GM06990 (cell line): ENCODE results near the gene PCDHGB6.
"Not testable (repeated sequence)": the region's sequence is repeated elsewhere in the genome, so short reads cannot be mapped to it uniquely, and the experiment has no call there.

Experiments used
- DNase-seq: peaks from one replicate; pipeline ENCODE4 v3.0.0-alpha.2; 2011; ENCODE audit not compliant: insufficient read length; ENCODE audit errors: extremely low read depth
- H3K27me3 ChIP-seq: replicated peaks from 2 replicates; pipeline ENCODE4 v1.6.0; 2011; ENCODE audit warnings: low read length; ENCODE audit not compliant: control insufficient read depth, insufficient read depth
- H3K36me3 ChIP-seq: 2 replicates; pipeline ENCODE4 v1.5.1; 2011; ENCODE audit warnings: low read length; ENCODE audit not compliant: control insufficient read depth, insufficient read depth
- H3K4me3 ChIP-seq: replicated peaks from 2 replicates; pipeline ENCODE4 v1.5.1; 2011; ENCODE audit warnings: low read depth, mild to moderate bottlenecking, control low read depth, low read length
- TF ChIP-seq, protein P1 (sequence below): IDR thresholded peaks from 2 replicates; pipeline ENCODE4 v1.5.1; 2011; ENCODE audit warnings: low read length, control low read depth, mild to moderate bottlenecking, inconsistent platforms; ENCODE audit not compliant: insufficient read depth, poor library complexity, severe bottlenecking

Gene PCDHGB6

DNA sequence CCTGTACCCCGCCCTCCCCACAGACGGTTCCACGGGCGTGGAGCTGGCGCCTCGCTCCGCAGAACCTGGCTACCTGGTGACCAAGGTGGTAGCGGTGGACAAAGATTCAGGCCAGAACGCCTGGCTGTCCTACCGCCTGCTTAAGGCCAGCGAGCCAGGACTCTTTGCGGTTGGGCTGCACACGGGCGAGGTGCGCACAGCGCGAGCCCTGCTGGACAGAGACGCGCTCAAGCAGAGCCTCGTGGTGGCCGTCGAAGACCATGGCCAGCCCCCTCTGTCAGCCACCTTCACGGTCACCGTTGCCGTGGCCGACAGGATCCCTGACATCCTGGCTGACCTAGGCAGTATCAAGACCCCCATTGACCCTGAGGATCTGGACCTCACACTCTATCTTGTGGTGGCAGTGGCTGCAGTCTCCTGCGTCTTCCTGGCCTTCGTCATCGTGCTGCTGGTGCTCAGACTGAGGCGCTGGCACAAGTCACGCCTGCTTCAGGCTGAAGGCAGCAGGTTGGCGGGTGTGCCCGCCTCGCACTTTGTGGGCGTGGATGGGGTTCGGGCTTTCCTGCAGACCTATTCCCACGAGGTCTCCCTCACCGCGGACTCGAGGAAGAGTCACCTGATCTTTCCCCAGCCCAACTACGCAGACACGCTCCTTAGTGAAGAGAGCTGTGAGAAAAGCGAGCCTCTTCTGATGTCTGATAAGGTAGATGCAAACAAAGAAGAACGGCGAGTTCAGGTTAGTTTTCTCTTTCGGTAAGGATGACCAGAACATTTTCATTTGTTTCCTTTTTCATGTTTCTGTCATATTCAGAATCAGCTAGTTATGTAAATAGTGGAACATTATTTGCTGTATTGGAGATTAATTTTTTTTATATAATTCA lies 41.6 kb upstream of the PCDHGB6 start:
- TF ChIP-seq, protein P1, sequence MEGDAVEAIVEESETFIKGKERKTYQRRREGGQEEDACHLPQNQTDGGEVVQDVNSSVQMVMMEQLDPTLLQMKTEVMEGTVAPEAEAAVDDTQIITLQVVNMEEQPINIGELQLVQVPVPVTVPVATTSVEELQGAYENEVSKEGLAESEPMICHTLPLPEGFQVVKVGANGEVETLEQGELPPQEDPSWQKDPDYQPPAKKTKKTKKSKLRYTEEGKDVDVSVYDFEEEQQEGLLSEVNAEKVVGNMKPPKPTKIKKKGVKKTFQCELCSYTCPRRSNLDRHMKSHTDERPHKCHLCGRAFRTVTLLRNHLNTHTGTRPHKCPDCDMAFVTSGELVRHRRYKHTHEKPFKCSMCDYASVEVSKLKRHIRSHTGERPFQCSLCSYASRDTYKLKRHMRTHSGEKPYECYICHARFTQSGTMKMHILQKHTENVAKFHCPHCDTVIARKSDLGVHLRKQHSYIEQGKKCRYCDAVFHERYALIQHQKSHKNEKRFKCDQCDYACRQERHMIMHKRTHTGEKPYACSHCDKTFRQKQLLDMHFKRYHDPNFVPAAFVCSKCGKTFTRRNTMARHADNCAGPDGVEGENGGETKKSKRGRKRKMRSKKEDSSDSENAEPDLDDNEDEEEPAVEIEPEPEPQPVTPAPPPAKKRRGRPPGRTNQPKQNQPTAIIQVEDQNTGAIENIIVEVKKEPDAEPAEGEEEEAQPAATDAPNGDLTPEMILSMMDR, result no peak

DNA sequence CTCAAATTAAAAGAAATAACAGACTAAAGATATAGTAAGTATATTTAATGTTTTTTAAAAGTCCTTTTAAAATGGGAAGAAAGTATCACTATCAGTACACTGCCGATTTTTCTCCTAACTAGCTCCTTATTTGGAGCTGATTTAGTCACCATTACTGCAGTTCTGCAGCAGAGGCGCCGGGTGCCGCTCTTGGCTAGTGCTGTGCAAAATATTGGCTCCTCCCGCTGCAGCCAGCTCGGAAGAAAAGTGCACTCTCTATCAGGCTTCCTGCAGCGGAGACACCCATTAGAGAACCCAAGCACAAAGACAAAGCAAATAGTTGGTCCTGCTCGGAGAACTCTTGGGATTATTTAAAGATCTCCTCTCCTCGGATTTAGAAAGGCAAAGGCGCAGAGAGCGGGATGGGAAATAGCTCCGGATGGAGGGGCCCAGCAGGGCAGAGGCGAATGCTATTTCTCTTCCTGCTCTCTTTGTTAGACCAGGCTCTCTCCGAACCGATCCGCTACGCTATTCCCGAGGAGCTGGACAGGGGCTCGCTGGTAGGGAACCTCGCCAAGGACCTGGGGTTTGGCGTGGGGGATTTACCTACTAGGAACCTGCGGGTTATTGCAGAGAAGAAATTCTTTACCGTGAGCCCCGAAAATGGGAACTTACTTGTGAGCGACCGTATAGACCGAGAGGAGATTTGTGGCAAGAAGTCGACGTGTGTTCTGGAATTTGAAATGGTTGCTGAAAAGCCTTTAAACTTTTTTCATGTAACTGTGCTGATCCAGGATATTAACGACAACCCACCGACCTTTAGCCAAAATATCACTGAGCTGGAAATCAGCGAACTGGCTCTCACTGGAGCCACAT lies 37.6 kb upstream of the PCDHGB6 start, which contains the start of gene PCDHGB3:
Gene PCDHGB3, plus strand, starts transcription at position 249 of the 855 bp plus-strand sequence. Its CDS starts 153 bp downstream, at position 402.
- DNase-seq, result peak; percentile 37
- no peaks in the 10 kb centered on the region for H3K27me3 ChIP-seq
- no peaks in the 10 kb centered on the region for H3K36me3 ChIP-seq
- H3K4me3 ChIP-seq, result peak within 1 kb of the TSS; percentile 64
- TF ChIP-seq, protein P1, result peak; percentile 78

More for the DNA sequence above, 41.6 kb upstream of the PCDHGB6 start:
- no peaks in the 10 kb centered on the region for H3K27me3 ChIP-seq
- no peak overlapping the region for H3K4me3 ChIP-seq
- no peak for DNase-seq
- no peaks in the 10 kb centered on the region for H3K36me3 ChIP-seq

DNA sequence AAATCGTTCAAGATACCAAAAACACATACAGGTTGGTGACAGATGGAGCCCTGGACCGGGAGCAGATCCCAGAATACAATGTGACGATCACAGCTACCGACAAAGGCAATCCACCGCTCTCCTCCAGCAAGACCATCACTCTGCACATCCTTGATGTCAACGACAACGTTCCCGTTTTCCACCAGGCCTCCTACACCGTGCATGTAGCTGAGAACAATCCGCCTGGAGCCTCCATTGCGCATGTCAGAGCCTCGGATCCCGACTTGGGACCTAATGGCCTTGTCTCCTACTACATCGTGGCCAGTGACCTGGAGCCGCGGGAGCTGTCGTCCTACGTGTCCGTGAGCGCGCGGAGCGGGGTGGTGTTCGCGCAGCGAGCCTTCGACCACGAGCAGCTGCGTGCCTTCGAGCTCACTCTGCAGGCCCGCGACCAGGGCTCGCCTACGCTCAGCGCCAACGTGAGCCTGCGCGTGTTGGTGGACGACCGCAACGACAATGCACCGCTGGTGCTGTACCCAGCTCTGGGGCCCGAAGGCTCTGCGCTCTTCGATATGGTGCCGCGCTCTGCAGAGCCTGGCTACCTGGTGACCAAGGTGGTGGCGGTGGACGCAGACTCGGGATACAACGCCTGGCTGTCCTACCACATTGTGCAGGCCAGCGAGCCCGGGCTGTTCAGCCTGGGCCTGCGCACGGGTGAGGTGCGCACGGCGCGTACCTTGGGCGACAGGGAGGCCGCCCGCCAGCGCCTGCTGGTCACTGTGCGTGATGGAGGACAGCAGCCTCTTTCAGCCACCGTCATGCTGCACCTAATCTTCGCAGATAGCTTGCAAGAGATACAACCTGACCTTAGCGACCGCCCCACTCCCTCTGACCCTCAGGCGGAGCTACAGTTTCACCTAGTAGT lies 36.0 kb upstream of the PCDHGB6 start:
- TF ChIP-seq, protein P1, result no peak
- DNase-seq, result no peak

DNA sequence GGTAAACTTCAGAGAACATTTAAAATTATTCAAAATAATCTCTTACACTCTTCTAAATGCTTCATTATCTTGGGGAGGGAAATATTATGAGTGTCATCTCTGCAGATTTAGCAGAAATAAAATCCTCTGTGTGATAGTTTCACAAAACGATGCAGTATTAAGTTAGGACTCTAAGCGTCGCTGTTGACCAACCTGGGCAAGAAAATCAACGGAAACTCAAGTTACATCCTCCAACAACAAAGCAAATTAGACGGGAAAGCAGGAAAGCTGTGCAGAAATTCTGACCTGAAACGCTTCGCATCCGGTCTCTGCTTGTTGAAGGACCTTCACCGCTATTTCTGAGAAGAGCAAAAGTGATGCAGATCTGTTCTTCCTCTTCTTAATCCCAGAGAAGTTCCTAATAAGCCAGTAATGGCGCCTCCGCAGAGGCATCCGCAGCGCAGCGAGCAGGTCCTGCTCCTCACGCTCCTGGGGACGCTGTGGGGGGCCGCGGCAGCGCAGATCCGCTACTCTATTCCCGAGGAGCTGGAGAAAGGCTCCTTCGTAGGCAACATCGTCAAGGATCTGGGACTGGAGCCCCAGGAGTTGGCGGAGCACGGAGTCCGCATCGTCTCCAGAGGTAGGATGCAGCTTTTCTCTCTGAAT lies 34.0 kb upstream of the PCDHGB6 start, which contains the start of gene PCDHGA6:
Gene PCDHGA6, plus strand, starts transcription at position 219 of the 645 bp plus-strand sequence. Its CDS starts 193 bp downstream, at position 412.
- no peak for DNase-seq
- H3K36me3 ChIP-seq, result no peaks in the 10 kb centered on the region
- no peaks in the 10 kb centered on the region for H3K27me3 ChIP-seq
- H3K4me3 ChIP-seq, result no peak within 1 kb of the TSS
- TF ChIP-seq, protein P1, result no peak

More for the DNA sequence above, 36.0 kb upstream of the PCDHGB6 start:
- Histone ChIP-seq H3K27me3 (no peaks in the 10 kb centered on the region), H3K36me3 (no peaks in the 10 kb centered on the region), H3K4me3 (no peak overlapping the region)

DNA sequence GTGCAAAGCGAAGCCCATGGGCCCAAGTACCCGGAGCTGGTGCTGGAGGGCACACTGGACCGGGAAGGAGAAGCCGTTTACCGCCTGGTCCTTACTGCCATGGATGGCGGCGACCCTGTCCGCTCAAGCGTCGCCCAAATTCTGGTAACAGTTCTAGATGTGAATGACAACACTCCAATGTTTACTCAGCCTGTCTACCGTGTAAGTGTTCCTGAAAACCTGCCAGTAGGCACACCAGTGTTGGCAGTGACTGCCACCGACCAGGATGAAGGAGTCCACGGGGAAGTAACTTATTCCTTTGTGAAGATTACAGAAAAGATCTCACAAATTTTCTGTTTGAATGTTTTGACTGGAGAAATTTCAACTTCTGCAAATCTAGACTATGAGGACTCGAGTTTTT lies 33.2 kb upstream of the PCDHGB6 start:
- no peaks in the 10 kb centered on the region for H3K36me3 ChIP-seq
- TF ChIP-seq, protein P1, result no peak
- H3K4me3 ChIP-seq, result no peak overlapping the region
- no peak for DNase-seq
- H3K27me3 ChIP-seq, result no peaks in the 10 kb centered on the region

DNA sequence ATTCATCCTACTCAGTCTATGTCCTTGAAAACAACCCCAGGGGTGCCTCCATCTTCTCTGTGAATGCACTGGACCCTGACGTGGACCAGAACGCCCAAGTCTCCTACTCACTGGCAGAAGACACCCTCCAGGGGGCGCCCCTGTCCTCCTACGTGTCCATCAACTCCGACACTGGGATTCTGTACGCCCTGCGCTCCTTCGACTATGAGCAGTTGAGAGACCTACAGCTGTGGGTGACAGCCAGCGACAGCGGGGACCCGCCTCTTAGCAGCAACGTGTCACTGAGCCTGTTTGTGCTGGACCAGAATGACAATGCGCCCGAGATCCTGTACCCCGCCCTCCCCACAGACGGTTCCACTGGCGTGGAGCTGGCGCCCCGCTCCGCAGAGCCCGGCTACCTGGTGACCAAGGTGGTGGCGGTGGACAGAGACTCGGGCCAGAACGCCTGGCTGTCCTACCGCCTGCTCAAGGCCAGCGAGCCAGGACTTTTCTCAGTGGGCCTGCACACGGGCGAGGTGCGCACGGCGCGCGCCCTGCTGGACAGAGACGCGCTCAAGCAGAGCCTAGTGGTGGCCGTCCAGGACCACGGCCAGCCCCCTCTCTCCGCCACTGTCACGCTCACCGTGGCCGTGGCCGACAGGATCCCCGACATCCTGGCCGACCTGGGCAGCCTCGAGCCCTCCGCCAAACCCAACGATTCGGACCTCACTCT lies 32.2 kb upstream of the PCDHGB6 start:
- not testable (repeated sequence) for DNase-seq, H3K36me3 ChIP-seq, H3K27me3 ChIP-seq, H3K4me3 ChIP-seq
